Left lobe of liver (tissue), 2 donors: ENCODE results near the gene CACNA1C. TPM values are rescaled to one million over a fixed set of nuclear protein-coding genes. Genes with fewer than 3 reads are reported as not detected.
"Not testable (repeated sequence)": the region's sequence is repeated elsewhere in the genome, so short reads cannot be mapped to it uniquely, and the experiment has no call there.

ENCODE experiments used
- ATAC-seq: fragments of 200-7000 bp; cut with Tn5 transposase; one replicate; pipeline ENCODE4 v1.9.1; 2020; ENCODE audit warnings: mild to moderate bottlenecking, moderate library complexity
- DNase-seq: peaks from one replicate; pipeline ENCODE4 v3.0.0-alpha.2; 2020; ENCODE audit warnings: low spot score
- total RNA-seq: library from RNA; stranded (reverse); gene quantifications from one replicate; pipeline ENCODE4 v1.2.1, GENCODE V29; 2021
- donor health status: DM: no; HTN: no; CAD: no; lungs with moderate emphysema.
- donor health status: DM: no; HTN: yes; CAD: no.

Gene CACNA1C
- total RNA-seq, 1 donor from 2014 or later, result 0.83 TPM

GRCh38 chr12:2248087-2248900 lies 195.5 kb downstream of the CACNA1C start:
- ATAC-seq (peak; percentile 23), DNase-seq (no peak)

DNA sequence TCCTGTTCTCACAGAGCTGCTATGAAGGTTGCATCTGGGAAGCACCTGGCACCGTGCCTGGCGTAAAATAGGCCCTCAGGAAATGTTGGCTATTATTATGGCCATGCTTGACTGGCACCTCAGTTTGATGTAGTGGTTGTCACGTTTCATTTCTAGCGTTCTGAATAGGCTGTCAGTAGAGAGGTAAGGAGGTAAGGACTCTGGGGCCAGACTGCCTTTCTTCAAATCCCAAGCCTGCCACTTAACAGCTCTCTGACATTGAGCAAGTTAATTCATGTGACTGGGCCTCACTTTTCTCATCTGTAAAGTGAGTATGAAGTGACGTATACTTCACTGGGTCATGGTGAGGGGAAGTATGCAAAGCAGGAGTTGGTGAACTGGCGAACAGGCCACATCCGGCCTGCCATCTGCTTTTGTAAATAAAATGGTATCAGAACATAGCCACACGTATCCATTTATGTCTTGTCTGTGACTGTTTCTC lies 196.2 kb downstream of the CACNA1C start:
- no peak for ATAC-seq
- DNase-seq, result no peak

- ATAC-seq (no peak), DNase-seq (no peak)
These were observed 198.0 kb downstream of the CACNA1C start for GRCh38 chr12:2250797-2251196.

DNA sequence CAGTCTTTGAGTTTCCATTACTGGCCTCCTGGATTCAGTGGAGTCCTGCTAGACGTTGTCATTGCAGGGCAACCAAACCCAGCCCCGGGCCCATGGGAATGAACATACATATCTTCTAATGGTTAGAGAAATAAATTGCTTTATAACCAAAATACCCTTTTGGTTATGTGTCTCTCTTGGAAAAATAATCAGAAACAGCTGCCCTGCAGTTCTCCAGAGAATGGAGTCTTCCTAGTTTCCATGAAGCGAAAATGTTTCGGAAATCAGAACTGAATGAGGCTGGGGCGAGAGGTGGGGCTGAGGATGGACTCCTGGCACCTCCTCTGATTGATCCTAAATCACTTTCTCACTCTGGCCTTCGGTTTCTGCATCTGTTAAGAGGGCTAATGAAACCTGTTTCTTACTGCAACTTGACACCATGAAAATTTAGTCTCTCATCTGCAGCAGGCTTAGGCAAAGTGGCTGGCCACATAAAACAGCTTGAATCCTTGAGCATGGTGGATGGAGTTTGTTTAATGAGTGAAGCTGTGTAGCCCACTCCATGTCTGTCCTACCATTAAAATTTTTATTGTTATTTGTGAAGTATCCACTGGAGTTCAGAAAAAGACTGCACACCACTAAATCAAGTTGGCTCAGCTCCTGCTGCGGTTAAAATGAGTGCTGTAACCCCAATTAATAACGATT lies 198.9 kb downstream of the CACNA1C start:
- no peak for ATAC-seq
- no peak for DNase-seq

- DNase-seq, result no peak
These were observed 202.5 kb downstream of the CACNA1C start for GRCh38 chr12:2255311-2255710.

GRCh38 chr12:2255731-2256130 lies 202.9 kb downstream of the CACNA1C start:
- not testable (repeated sequence) for ATAC-seq, DNase-seq

More at GRCh38 chr12:2255311-2255710, 202.5 kb downstream of the CACNA1C start:
- ATAC-seq, result no peak

DNA sequence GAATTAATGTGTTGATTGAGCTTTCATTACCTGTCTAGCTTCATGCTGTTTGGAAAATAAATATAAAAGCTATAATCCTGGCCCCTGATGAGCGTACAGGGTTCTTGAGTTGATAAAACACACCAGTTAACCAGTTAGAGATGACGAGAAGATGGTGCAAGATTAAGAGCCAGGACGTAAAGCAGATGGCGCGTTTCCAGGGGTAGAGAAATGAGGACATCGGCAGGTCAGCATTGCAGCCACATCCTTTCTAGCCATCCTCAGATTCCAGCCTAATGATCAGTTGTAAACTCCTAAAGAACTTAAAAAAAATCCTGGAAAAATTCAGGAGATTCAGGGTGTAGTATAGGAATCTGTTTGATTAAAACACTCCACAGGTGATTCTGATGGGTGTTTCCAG lies 203.7 kb downstream of the CACNA1C start:
- no peak for DNase-seq
- ATAC-seq, result no peak

- DNase-seq, result no peak
- no peak for ATAC-seq
These were observed 204.1 kb downstream of the CACNA1C start for GRCh38 chr12:2256915-2257314.

- ATAC-seq (no peak), DNase-seq (no peak)
These were observed 205.2 kb downstream of the CACNA1C start for GRCh38 chr12:2258025-2258424.

DNA sequence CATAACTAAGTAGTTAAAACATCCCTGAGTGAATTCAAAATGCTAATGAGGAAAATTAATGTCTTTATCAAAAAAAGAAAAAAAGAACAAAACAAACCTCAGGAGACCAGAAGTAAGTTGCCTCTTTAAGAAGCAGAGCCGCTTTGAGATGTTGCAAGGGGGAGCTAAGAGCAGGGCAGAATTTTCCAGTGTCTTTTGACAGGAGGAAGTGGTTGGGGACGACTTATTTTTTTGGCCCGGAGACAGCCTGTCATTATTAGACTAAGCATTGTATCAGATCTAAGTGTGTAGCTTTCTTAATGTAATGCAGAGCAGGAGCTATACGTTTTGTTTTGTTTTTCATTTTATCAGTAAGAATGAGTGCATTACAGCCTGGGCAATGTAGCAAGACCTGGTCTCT lies 206.6 kb downstream of the CACNA1C start:
- ATAC-seq, result no peak
- no peak for DNase-seq

- DNase-seq, result no peak
These were observed 207.7 kb downstream of the CACNA1C start for GRCh38 chr12:2260441-2260840.

DNA sequence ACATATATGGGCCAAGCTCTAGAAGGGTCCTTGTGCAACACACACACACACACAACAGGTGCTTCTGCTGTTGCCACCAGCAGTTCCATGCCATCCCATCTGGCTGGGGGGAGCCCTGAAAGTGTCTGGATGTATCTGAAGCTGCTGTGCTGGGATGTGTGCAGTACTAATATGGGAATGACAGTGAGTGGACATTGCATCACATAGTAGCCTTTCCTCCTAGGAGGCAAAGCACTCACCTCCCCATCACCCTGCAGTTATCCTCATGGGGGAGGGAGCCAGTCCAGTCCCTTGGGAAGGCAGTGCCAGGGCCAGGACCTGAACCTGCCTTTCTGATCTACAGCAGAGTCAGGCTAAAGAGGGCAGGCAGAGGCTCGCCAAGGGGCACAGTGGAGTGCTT lies 208.9 kb downstream of the CACNA1C start:
- no peak for ATAC-seq
- no peak for DNase-seq

More at GRCh38 chr12:2260441-2260840, 207.7 kb downstream of the CACNA1C start:
- ATAC-seq, result no peak

DNA sequence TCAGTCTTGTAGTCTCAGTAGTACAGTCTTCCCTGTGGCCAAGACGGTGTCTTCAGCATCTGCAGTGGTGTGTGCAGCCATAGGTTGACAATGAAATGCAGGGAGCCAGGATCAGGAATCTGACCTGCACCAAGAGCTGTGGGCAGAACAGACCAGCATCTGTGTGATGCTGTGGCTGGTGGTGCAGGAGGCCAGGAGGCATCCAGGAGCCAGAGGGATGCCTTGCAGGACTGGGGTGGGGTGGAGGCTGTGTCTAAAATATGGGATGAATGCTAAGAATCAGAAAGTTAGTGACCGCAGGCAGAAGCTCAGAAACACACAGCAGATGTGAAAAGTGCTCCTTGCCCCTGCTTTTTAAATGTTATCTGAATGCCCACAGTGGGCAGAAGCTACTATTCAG lies 209.7 kb downstream of the CACNA1C start:
- ATAC-seq (no peak), DNase-seq (no peak)

DNA sequence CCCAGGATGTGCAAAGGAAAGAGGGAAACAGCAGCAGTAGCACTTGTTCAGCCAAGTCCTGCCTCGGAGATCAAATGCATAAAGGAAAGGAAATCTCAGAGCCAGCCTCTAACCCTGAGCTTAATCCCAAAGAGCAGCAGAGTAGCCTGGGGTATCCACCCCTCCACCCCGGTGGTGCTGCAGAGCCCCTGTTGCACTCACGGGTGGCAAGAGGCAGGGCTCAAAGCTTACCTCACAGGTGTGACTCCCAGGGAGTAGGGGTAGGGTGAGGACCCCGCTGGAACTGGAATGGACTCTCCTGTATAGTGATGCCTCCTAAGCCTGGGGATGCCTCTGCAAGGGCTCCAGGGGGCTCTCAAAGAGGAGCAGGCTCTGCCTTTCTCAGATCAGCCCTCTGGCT lies 211.1 kb downstream of the CACNA1C start:
- no peak for DNase-seq
- no peak for ATAC-seq

DNA sequence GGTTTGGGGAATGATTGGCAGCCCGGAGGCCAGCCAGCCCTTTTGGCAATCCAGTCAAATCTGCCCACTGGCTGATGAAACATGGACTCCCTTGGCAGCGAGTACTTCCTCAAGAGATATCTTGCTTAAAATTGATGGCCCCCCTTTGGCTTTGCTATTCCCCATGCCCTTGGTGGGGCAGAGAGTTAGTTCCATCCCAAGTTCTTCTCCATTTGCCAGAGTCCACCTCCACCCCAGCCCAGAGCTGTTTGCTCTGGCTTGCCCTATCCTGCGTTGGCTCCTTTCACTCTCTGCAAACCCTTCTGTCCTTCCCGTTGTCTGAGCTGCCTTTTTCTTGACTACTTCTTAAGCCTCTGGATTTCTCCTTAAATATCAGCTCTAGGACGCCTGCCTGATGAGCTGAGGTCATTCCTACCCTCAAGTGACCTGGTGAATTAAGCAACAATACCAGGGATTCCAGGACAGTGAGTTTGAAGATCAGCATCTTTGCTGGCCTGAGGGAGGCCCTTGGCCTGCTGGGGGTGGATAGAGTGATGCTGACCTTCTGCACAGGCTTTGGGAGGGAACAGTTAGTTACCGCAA lies 212.0 kb downstream of the CACNA1C start:
- no peak for DNase-seq
- ATAC-seq, result no peak

DNA sequence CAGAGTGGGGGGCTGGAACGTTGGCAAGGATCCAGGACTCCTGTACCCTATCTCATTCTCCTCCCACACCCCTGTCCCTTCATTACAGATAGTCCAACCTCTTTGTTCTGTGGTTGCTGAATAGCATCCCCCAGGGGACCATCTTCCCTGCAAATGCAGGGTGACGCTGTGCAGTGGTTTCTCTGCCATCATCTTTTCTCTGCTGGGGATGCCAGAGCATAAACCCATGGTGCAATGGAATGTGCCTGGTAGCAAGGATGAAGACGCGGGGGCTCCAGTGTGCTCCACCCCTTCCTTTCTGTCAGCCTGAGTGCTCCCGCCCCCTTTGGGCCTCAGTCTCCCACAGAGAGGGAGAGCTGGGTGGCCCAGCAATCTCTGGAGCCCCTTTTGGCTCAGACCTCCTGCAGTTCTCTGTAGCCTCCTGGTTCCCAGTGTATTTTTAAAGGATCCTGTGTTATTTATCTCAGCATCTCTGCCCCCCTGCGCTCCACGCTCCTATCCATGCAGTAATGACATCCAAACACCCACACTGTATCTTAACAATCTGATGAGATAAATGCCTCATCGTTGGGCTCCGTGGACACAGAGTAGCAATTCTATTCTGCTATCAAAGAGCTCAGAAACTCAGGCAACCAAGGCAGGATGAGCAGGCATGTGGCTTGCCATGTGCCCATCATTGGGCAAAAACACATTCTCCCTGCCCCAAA lies 212.8 kb downstream of the CACNA1C start:
- ATAC-seq (no peak), DNase-seq (no peak)

DNA sequence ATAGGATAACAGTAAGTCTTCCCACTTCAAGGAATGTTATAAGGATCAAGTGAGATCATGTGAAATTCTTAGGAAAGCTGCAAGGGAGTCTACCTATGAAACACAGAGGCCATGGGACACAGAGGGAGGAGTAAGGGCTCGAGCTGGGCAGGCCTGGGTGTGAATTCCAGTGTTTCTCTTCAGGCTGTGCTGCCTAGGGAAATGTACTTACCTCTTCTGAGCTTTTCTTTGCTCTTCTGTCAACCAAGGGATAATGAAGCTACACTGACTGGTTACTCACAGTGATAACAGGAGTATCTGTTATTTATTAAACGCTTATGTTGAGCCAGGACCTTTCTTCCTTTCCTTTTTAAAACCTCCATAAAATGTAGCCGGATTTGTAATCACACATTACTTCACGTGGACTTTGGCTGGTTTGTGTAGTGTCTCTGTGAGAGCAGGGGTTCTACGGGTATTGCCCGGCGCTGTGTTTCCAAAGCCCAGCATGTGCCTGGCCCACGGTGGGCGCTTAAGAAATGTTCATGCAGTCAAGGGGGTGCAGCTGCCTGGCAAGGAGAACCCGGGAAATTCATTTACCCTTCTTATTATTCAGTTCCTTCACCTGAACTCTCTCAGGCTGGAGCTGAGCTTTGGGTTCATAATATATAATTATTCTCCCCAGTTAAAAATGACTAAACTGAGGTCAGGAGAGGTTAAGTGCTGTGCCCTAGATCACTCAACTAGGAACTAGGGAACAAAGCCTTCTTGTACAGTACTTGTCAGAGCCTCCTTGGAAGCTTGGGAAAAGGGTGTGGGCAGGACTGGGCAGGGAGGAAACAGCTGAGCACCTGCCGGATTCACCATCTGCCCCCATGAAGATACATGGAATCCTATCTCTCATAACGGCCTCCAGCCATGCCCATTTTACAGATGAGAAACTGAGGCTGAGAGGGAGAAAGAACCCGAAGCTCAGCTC lies 214.2 kb downstream of the CACNA1C start:
- DNase-seq, result peak; percentile 52
- peak; percentile 86 for ATAC-seq

DNA sequence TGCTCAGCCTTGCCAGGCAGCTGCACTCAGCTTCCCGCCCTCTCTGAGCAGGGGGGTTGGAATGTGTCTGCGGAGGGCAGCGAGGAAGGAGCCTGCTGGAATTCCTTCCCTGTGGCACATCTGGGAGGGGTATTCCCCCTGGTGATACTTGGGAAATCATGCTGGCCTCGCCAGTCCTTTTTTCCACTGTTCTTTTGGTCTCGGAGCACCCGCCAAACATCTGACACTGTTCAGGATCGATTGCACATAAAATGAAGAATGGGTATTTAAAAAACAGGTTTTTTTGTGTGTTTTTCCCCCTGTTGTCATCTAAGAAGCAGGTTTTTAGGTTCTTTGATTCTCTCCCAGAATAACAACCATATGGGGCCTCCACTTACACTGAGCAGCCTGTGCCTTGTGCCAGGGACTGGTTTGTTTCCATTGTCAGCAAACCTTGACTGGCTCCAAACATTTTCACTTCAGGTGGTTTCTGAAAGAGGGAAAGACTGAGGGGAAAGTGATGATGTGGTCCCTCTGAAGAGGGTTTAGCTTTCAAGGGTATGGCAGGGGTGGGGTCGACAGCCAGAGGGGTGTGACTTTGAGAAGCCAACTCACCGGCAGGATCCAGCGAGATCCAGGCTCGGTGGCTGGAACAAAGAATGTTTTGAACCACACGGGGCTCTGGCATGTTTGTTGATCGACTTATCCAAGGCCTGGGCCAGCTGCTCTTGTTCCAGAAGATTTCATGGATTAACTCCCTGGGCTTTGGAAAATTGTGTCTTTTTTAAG lies 215.1 kb downstream of the CACNA1C start:
- ATAC-seq (no peak), DNase-seq (no peak)
